Neuron (in vitro differentiated cells): Measurements from ENCODE around the gene GNA14.

Experiments used
- H2AFZ ChIP-seq: one replicate; pipeline ENCODE4 v1.6.1; 2013; ENCODE audit warnings: low read depth, mild to moderate bottlenecking, inconsistent platforms, low read length, moderate library complexity
- H3K27me3 ChIP-seq: one replicate; pipeline ENCODE4 v1.6.1; 2013; ENCODE audit warnings: low read length; ENCODE audit not compliant: insufficient read depth
- H3K36me3 ChIP-seq: one replicate; pipeline ENCODE4 v1.6.1; 2013; ENCODE audit warnings: low read length; ENCODE audit not compliant: insufficient read depth
- H3K4me1 ChIP-seq: one replicate; pipeline ENCODE4 v1.6.1; 2013; ENCODE audit warnings: low read length; ENCODE audit not compliant: insufficient read depth
- H3K4me3 ChIP-seq: 2 replicates; pipeline ENCODE4 v1.5.1; 2013; ENCODE audit warnings: mild to moderate bottlenecking, low read length, moderate library complexity
- H3K9me3 ChIP-seq: one replicate; pipeline ENCODE4 v1.6.1; 2013; ENCODE audit warnings: low read length

The GNA14 gene

GRCh38 chr9:77533671-77534070 is 114.5 kb downstream of the GNA14 start:
- Histone ChIP-seq H3K36me3 (no peaks in the 10 kb centered on the region), H3K9me3 (no peaks in the 10 kb centered on the region), H3K27me3 (no peaks in the 10 kb centered on the region), H2AFZ (no peak overlapping the region), H3K4me3 (no peak overlapping the region), H3K4me1 (no peaks in the 10 kb centered on the region)

GRCh38 chr9:77532607-77533006 is 115.5 kb downstream of the GNA14 start:
- Histone ChIP-seq H3K36me3 (no peaks in the 10 kb centered on the region), H3K9me3 (no peaks in the 10 kb centered on the region), H3K4me3 (no peak overlapping the region), H3K27me3 (no peaks in the 10 kb centered on the region), H3K4me1 (no peaks in the 10 kb centered on the region), H2AFZ (no peak overlapping the region)

GRCh38 chr9:77531400-77531799 is 116.7 kb downstream of the GNA14 start:
- H3K4me1 ChIP-seq, result no peaks in the 10 kb centered on the region
- H2AFZ ChIP-seq, result no peak overlapping the region
- H3K36me3 ChIP-seq, result no peaks in the 10 kb centered on the region
- H3K27me3 ChIP-seq, result no peaks in the 10 kb centered on the region
- H3K4me3 ChIP-seq, result no peak overlapping the region
- H3K9me3 ChIP-seq, result no peaks in the 10 kb centered on the region

- no peak overlapping the region for H2AFZ ChIP-seq
- no peaks in the 10 kb centered on the region for H3K36me3 ChIP-seq
- no peak overlapping the region for H3K4me3 ChIP-seq
- H3K9me3 ChIP-seq, result no peaks in the 10 kb centered on the region
- no peaks in the 10 kb centered on the region for H3K27me3 ChIP-seq
- H3K4me1 ChIP-seq, result no peaks in the 10 kb centered on the region
Observed at GRCh38 chr9:77523891-77524290, 124.2 kb downstream of the GNA14 start.

GRCh38 chr9:77521091-77521490 is 127.0 kb downstream of the GNA14 start:
- no peak overlapping the region for H2AFZ ChIP-seq
- no peaks in the 10 kb centered on the region for H3K27me3 ChIP-seq
- H3K4me3 ChIP-seq, result no peak overlapping the region

GRCh38 chr9:77518688-77519087 is 129.4 kb downstream of the GNA14 start:
- Histone ChIP-seq H3K4me1 (no peaks in the 10 kb centered on the region), H3K27me3 (no peaks in the 10 kb centered on the region), H3K9me3 (no peaks in the 10 kb centered on the region), H3K36me3 (no peaks in the 10 kb centered on the region), H3K4me3 (no peak overlapping the region), H2AFZ (no peak overlapping the region)

More at GRCh38 chr9:77521091-77521490, 127.0 kb downstream of the GNA14 start:
- no peaks in the 10 kb centered on the region for H3K9me3 ChIP-seq
- H3K4me1 ChIP-seq, result no peaks in the 10 kb centered on the region
- no peaks in the 10 kb centered on the region for H3K36me3 ChIP-seq

GRCh38 chr9:77516781-77517180 is 131.3 kb downstream of the GNA14 start:
- Histone ChIP-seq H3K4me1 (no peaks in the 10 kb centered on the region), H3K36me3 (no peaks in the 10 kb centered on the region)

GRCh38 chr9:77514886-77515711 is 133.0 kb downstream of the GNA14 start:
- no peaks in the 10 kb centered on the region for H3K36me3 ChIP-seq
- H3K27me3 ChIP-seq, result no peaks in the 10 kb centered on the region
- no peak overlapping the region for H3K4me3 ChIP-seq
- no peak overlapping the region for H2AFZ ChIP-seq
- H3K4me1 ChIP-seq, result no peaks in the 10 kb centered on the region
- no peaks in the 10 kb centered on the region for H3K9me3 ChIP-seq

More at GRCh38 chr9:77516781-77517180, 131.3 kb downstream of the GNA14 start:
- H2AFZ ChIP-seq, result no peak overlapping the region
- no peaks in the 10 kb centered on the region for H3K27me3 ChIP-seq
- no peak overlapping the region for H3K4me3 ChIP-seq
- H3K9me3 ChIP-seq, result no peaks in the 10 kb centered on the region

- H3K27me3 ChIP-seq, result no peaks in the 10 kb centered on the region
- H3K4me3 ChIP-seq, result no peak overlapping the region
- H2AFZ ChIP-seq, result no peak overlapping the region
- no peaks in the 10 kb centered on the region for H3K36me3 ChIP-seq
- H3K9me3 ChIP-seq, result no peaks in the 10 kb centered on the region
- H3K4me1 ChIP-seq, result no peaks in the 10 kb centered on the region
Observed at GRCh38 chr9:77513457-77513856, 134.7 kb downstream of the GNA14 start.

GRCh38 chr9:77512876-77513275 is 135.2 kb downstream of the GNA14 start:
- no peaks in the 10 kb centered on the region for H3K36me3 ChIP-seq
- no peaks in the 10 kb centered on the region for H3K9me3 ChIP-seq
- H3K4me1 ChIP-seq, result no peaks in the 10 kb centered on the region
- H3K27me3 ChIP-seq, result no peaks in the 10 kb centered on the region
- no peak overlapping the region for H3K4me3 ChIP-seq
- no peak overlapping the region for H2AFZ ChIP-seq

GRCh38 chr9:77511525-77511924 is 136.6 kb downstream of the GNA14 start:
- Histone ChIP-seq H2AFZ (no peak overlapping the region), H3K27me3 (no peaks in the 10 kb centered on the region), H3K36me3 (no peaks in the 10 kb centered on the region), H3K4me1 (no peaks in the 10 kb centered on the region), H3K4me3 (no peak overlapping the region), H3K9me3 (no peaks in the 10 kb centered on the region)

- Histone ChIP-seq H3K27me3 (no peaks in the 10 kb centered on the region), H2AFZ (no peak overlapping the region), H3K9me3 (no peaks in the 10 kb centered on the region), H3K36me3 (no peaks in the 10 kb centered on the region), H3K4me3 (no peak overlapping the region), H3K4me1 (no peaks in the 10 kb centered on the region)
Observed at GRCh38 chr9:77510666-77511065, 137.5 kb downstream of the GNA14 start.

GRCh38 chr9:77508396-77508795 is 139.7 kb downstream of the GNA14 start:
- Histone ChIP-seq H3K27me3 (no peaks in the 10 kb centered on the region), H3K4me3 (no peak overlapping the region), H3K4me1 (no peaks in the 10 kb centered on the region), H2AFZ (no peak overlapping the region), H3K36me3 (no peaks in the 10 kb centered on the region), H3K9me3 (no peaks in the 10 kb centered on the region)
